Neuron (in vitro differentiated cells): ENCODE measurements around the gene HOXD10.
A peak's percentile ranks its signal among the peaks of the same experiment; 100 is the strongest.

Experiments used
- H2AFZ ChIP-seq: one replicate; pipeline ENCODE4 v1.6.1; 2013; ENCODE audit warnings: low read depth, mild to moderate bottlenecking, inconsistent platforms, low read length, moderate library complexity
- H3K27me3 ChIP-seq: one replicate; pipeline ENCODE4 v1.6.1; 2013; ENCODE audit warnings: low read length; ENCODE audit not compliant: insufficient read depth
- H3K36me3 ChIP-seq: one replicate; pipeline ENCODE4 v1.6.1; 2013; ENCODE audit warnings: low read length; ENCODE audit not compliant: insufficient read depth
- H3K4me1 ChIP-seq: one replicate; pipeline ENCODE4 v1.6.1; 2013; ENCODE audit warnings: low read length; ENCODE audit not compliant: insufficient read depth
- H3K4me3 ChIP-seq: 2 replicates; pipeline ENCODE4 v1.5.1; 2013; ENCODE audit warnings: mild to moderate bottlenecking, low read length, moderate library complexity
- H3K9me3 ChIP-seq: one replicate; pipeline ENCODE4 v1.6.1; 2013; ENCODE audit warnings: low read length

Gene HOXD10

GRCh38 chr2:176149939-176150583 is 33.5 kb downstream of the HOXD10 start:
- Histone ChIP-seq H3K4me3 (no peak overlapping the region), H3K9me3 (no peaks in the 10 kb centered on the region), H3K4me1 (no peaks in the 10 kb centered on the region), H2AFZ (no peak overlapping the region), H3K36me3 (no peaks in the 10 kb centered on the region), H3K27me3 (peaks cover 96% of the 10 kb centered on the region)

DNA sequence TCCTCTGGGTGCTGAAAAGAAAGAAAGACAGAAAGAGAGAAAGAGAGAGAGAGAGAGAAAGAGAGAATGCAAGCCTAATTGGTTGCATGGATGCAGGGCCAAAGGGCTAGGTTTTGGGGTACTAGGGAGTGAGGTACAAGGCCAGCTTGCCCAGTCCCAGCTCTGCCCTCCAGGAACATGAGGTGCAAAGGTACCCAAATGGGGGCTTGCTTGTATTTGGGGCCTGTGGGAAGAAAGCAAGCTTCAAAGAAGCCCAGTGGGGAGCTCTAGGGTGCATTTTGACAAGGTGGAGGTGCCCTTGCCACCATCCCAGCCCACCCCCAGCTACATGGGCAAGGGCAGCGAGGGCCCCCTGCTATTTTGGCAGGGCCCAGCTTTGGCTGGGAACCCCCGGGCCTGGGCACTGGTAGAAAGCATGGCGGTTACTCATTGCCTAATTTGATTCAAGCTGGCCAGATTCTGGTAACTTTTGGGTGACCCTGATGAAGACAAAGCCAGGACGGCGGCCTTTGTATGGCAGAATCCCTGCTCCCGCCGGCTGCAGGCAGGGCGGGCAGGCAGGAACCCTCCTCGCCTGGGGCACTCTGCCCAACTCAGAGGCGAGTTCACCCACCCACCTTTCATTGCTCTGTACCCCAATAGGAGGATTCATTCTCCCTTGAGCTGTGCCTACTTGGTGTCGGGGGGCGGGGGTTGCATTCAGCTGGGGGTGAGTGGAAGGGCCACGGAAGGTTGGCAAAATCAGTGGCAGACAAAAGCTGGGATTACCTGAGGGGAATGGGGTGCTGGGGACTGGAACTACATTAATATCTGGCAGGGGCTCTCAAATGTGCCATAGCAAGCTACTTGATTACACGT is 34.2 kb downstream of the HOXD10 start:
- Histone ChIP-seq H3K36me3 (no peaks in the 10 kb centered on the region), H3K9me3 (no peaks in the 10 kb centered on the region), H3K4me1 (no peaks in the 10 kb centered on the region), H2AFZ (no peak overlapping the region), H3K4me3 (no peak overlapping the region), H3K27me3 (peaks cover 96% of the 10 kb centered on the region)

DNA sequence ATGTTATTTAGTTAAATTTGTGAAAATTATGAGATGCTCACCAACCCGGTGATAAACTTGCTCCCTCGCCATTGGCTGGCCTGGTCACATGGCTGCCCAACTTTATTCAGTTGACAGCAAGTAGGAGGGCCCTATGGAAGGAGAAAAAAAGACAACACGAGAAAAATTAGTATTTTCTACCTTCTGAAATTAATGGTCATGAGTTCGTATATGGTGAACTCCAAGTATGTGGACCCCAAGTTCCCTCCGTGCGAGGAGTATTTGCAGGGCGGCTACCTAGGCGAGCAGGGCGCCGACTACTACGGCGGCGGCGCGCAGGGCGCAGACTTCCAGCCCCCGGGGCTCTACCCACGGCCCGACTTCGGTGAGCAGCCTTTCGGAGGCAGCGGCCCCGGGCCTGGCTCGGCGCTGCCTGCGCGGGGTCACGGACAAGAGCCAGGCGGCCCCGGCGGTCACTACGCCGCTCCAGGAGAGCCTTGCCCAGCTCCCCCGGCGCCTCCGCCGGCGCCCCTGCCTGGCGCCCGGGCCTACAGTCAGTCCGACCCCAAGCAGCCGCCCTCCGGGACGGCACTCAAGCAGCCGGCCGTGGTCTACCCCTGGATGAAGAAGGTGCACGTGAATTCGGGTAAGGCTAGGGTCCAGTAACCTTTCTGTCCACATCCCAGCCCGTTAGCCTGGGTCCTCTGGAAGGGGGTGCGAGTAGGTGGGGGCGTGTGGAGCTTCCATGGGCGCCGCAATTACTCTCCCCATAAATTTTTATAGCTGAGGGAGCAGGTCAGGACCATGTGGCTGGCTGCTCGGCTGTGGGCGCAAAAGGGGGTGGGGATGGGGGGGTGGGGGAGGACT is 35.1 kb downstream of the HOXD10 start, which contains the start of gene HOXD4:
Gene HOXD4 (plus strand): TSS at position 109 of the 846 bp plus-strand sequence. CDS start 84 bp downstream, at position 193.
- Histone ChIP-seq H3K27me3 (peaks cover 96% of the 10 kb centered on the region), H3K36me3 (no peaks in the 10 kb centered on the region)

DNA sequence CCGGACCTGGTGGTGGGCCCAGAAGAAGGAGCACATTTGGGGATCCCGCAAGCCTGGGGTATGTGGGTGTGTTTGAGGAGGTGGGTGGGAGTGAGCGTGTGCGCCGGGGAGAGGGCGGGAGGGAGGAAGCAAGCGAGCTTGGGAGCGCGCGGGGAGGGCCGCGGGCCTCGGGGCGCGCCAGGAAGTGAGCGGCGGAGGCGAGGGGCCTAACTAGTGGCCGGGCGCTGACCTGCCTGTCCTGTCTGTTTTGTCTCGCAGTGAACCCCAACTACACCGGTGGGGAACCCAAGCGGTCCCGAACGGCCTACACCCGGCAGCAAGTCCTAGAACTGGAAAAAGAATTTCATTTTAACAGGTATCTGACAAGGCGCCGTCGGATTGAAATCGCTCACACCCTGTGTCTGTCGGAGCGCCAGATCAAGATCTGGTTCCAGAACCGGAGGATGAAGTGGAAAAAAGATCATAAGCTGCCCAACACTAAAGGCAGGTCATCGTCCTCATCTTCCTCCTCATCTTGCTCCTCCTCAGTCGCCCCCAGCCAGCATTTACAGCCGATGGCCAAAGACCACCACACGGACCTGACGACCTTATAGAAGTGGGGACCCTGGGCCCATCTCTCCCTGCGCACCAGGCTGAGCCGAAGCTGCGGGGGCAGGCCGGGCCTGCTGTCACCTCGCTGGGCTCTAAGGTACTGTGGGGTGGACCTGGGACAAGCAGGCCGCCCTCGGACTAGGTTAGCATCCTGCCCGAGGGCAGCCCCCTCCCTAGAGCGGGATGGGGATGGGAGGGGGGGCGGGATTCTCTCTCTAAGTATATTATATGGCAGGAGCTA is 36.0 kb downstream of the HOXD10 start:
- Histone ChIP-seq H3K4me1 (peaks cover 8% of the 10 kb centered on the region), H3K9me3 (no peaks in the 10 kb centered on the region), H3K4me3 (no peak overlapping the region), H3K36me3 (no peaks in the 10 kb centered on the region), H2AFZ (no peak overlapping the region), H3K27me3 (peaks cover 96% of the 10 kb centered on the region)

More for the DNA sequence above, 35.1 kb downstream of the HOXD10 start, which contains the start of gene HOXD4:
- Histone ChIP-seq H2AFZ (no peak within 1 kb of the TSS), H3K9me3 (no peaks in the 10 kb centered on the region), H3K4me3 (no peak within 1 kb of the TSS), H3K4me1 (no peaks in the 10 kb centered on the region)

DNA sequence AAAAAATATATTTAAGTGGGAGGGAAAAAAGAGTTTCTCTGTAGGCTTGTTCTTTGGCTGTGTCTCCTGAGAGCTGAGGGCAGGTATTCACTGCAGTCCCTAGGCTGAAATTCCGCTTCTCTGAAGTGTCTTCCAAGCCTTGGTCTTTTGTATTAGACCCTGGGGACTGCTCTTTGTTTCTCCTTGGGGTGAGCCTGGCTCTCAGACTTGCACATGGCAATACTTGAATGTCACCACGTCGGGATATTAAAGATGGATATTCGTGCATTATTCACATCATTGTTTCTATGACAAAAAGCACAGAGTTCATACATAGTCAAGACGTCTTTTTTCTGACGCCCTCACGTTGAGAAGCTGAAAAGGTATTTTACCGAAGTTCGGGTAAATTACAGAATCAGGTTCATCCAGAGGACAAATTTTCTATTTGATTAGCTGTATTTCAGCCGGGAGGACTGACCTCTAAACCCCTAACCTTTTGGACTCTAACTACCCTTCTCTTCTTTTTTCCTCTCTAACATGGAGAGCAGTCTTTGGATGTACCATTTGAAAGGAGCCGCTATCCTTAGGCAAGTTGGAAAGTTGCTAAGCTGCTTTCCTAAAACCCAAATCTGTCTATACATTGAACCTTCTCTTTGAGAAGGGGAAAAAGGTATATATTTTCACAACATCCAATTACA is 38.1 kb downstream of the HOXD10 start:
- Histone ChIP-seq H3K36me3 (no peaks in the 10 kb centered on the region), H2AFZ (no peak overlapping the region), H3K4me1 (peaks cover 18% of the 10 kb centered on the region), H3K4me3 (no peak overlapping the region), H3K27me3 (peaks cover 95% of the 10 kb centered on the region), H3K9me3 (no peaks in the 10 kb centered on the region)

GRCh38 chr2:176155356-176156044 is 38.9 kb downstream of the HOXD10 start:
- peaks cover 95% of the 10 kb centered on the region for H3K27me3 ChIP-seq
- no peaks in the 10 kb centered on the region for H3K9me3 ChIP-seq
- peaks cover 18% of the 10 kb centered on the region for H3K4me1 ChIP-seq
- no peak overlapping the region for H3K4me3 ChIP-seq
- H3K36me3 ChIP-seq = no peaks in the 10 kb centered on the region
- H2AFZ ChIP-seq = no peak overlapping the region

- H3K36me3 ChIP-seq = no peaks in the 10 kb centered on the region
- peaks cover 2% of the 10 kb centered on the region for H3K9me3 ChIP-seq
- H3K4me1 ChIP-seq = peaks cover 18% of the 10 kb centered on the region
- H2AFZ ChIP-seq = peak overlapping the region; percentile 80
- H3K4me3 ChIP-seq = no peak overlapping the region
- peaks cover 94% of the 10 kb centered on the region for H3K27me3 ChIP-seq
Measured at GRCh38 chr2:176156301-176156806, 39.8 kb downstream of the HOXD10 start.

GRCh38 chr2:176156807-176157498 is 40.4 kb downstream of the HOXD10 start, which contains the start of gene HOXD3:
HOXD3 (plus strand) TSS chr2:176157307; CDS start chr2:176169115, 11,808 bp downstream.
- Histone ChIP-seq H3K9me3 (peaks cover 5% of the 10 kb centered on the region), H3K4me1 (peaks cover 18% of the 10 kb centered on the region), H2AFZ (peak within 1 kb of the TSS; percentile 80), H3K4me3 (peak within 1 kb of the TSS; percentile 42), H3K36me3 (no peaks in the 10 kb centered on the region), H3K27me3 (peaks cover 94% of the 10 kb centered on the region)

- Histone ChIP-seq H3K36me3 (no peaks in the 10 kb centered on the region), H3K4me1 (peaks cover 18% of the 10 kb centered on the region), H3K4me3 (peak overlapping the region; percentile 42), H3K9me3 (peaks cover 5% of the 10 kb centered on the region), H2AFZ (peak overlapping the region; percentile 80), H3K27me3 (peaks cover 95% of the 10 kb centered on the region)
Measured at GRCh38 chr2:176157499-176158185, 41.1 kb downstream of the HOXD10 start.

- Histone ChIP-seq H2AFZ (peak overlapping the region; percentile 80), H3K27me3 (peaks cover 95% of the 10 kb centered on the region), H3K4me3 (peak overlapping the region; percentile 42), H3K4me1 (peaks cover 18% of the 10 kb centered on the region), H3K9me3 (peaks cover 5% of the 10 kb centered on the region), H3K36me3 (no peaks in the 10 kb centered on the region)
Measured at GRCh38 chr2:176158186-176158591, 41.6 kb downstream of the HOXD10 start.
